Liver (tissue), 9 donors: ENCODE results near the gene MRRF. TPM values are rescaled to one million over a fixed set of nuclear protein-coding genes. Genes with fewer than 3 reads are reported as not detected.

ENCODE experiments used
- DNase-seq: peaks from one replicate; pipeline ENCODE4 v3.0.0-alpha.2; 2017; ENCODE audit warnings: low spot score
- H3K27ac ChIP-seq, 2 donors: one replicate each; pipeline ENCODE4 v1.7.0; 2013; ENCODE audit warnings: inconsistent platforms in 2 of 2, low read length in 2 of 2, control low read depth in 1 of 2, low read depth in 1 of 2, mild to moderate bottlenecking in 1 of 2
- H3K27me3 ChIP-seq, 4 donors: one replicate each; pipeline versions ENCODE4 v1.6.1 to v1.7.0; 2013; ENCODE audit warnings: low read length in 3 of 4, inconsistent platforms in 1 of 4, mild to moderate bottlenecking in 1 of 4, moderate library complexity in 1 of 4; ENCODE audit not compliant: control insufficient read depth in 4 of 4, insufficient read depth in 4 of 4
- H3K36me3 ChIP-seq, 4 donors: one replicate each; pipeline versions ENCODE4 v1.6.1 to v1.7.0; 2013; ENCODE audit warnings: low read length in 3 of 4, mild to moderate bottlenecking in 3 of 4, low read depth in 1 of 4, moderate library complexity in 1 of 4; ENCODE audit not compliant: control insufficient read depth in 4 of 4, insufficient read depth in 3 of 4
- H3K4me1 ChIP-seq, 4 donors: one replicate each; pipeline versions ENCODE4 v1.6.1 to v1.7.0; 2013; ENCODE audit warnings: low read length in 3 of 4, mild to moderate bottlenecking in 3 of 4, moderate library complexity in 1 of 4; ENCODE audit not compliant: control insufficient read depth in 4 of 4, insufficient read depth in 4 of 4
- H3K4me3 ChIP-seq, 3 donors: one replicate each; pipeline versions ENCODE4 v1.6.1 to v1.7.0; 2013; ENCODE audit warnings: low read length in 3 of 3, control low read depth in 1 of 3, low read depth in 1 of 3, mild to moderate bottlenecking in 1 of 3
- H3K9ac ChIP-seq, 2 donors: one replicate each; pipeline ENCODE4 v1.7.0; 2013; ENCODE audit warnings: low read length in 2 of 2, mild to moderate bottlenecking in 2 of 2, moderate library complexity in 2 of 2, control low read depth in 1 of 2, low read depth in 1 of 2
- H3K9me3 ChIP-seq, 4 donors: one replicate each; pipeline versions ENCODE4 v1.6.1 to v1.7.0; 2013; ENCODE audit warnings: low read length in 3 of 4; ENCODE audit not compliant: control insufficient read depth in 4 of 4
- CTCF ChIP-seq: fragments of 150-350 bp; IDR thresholded peaks from 2 replicates; pipeline ENCODE4 v1.5.1; 2017; ENCODE audit warnings: improper control_type of control experiment, low read depth, low read length; ENCODE audit not compliant: missing input control
- GABPA ChIP-seq, 2 donors: IDR thresholded peaks in 1 of 2; conservative IDR thresholded peaks in 1 of 2; 2 replicates each; pipeline ENCODE4 v1.6.1; 2016; ENCODE audit warnings: antibody characterized with exemption in 2 of 2, mild to moderate bottlenecking in 1 of 2, moderate library complexity in 1 of 2
- HNF4A ChIP-seq, 2 donors: conservative IDR thresholded peaks; 2 replicates each; pipeline ENCODE4 v1.6.1; 2016; ENCODE audit warnings: antibody characterized with exemption in 2 of 2, mild to moderate bottlenecking in 2 of 2
- NR2F2 ChIP-seq: IDR thresholded peaks from 2 replicates; pipeline ENCODE4 v1.6.1; 2016; ENCODE audit warnings: antibody characterized with exemption
- RXRA ChIP-seq, 2 donors: IDR thresholded peaks; 2 replicates each; pipeline ENCODE4 v1.6.1; 2017 to 2018; ENCODE audit warnings: antibody characterized with exemption in 2 of 2, mild to moderate bottlenecking in 1 of 2
- SP1 ChIP-seq: IDR thresholded peaks from 2 replicates; pipeline ENCODE4 v1.6.1; 2018; ENCODE audit warnings: antibody characterized with exemption, mild to moderate bottlenecking
- WGBS: extraction: QIAGEN DNeasy Blood & Tissue Kit; methylation state at CpG from one replicate; pipeline ENCODE4 v1.1.7; 2013; 5-methylcytosine and 5-hydroxymethylcytosine counted together
- polyA plus RNA-seq, 2 donors: library from polyadenylated mRNA; stranded (reverse) in 1 of 2; unstranded in 1 of 2; fragments of 200-250 nt in 1 of 2; fragments of >200 nt in 1 of 2; fragmentation: Nextera tagmentation in 1 of 2; extraction: Ambion mirVana in 1 of 2; gene quantifications; one replicate each; pipeline versions ENCODE4 v1.2.1 to v1.2.3, GENCODE V29; 2013 to 2015
- total RNA-seq, 2 donors: library from RNA; depleted of rRNA; stranded (reverse); fragments of >200 nt; gene quantifications; one replicate each; pipeline ENCODE4 v1.2.3, GENCODE V29; 2014
- TF ChIP-seq, protein P1 (sequence below): IDR thresholded peaks from 2 replicates; pipeline ENCODE4 v1.6.1; 2016; ENCODE audit warnings: antibody characterized with exemption
- TF ChIP-seq, protein P2 (sequence below): IDR thresholded peaks from 2 replicates; pipeline ENCODE4 v1.6.1; 2016; ENCODE audit warnings: antibody characterized with exemption, mild to moderate bottlenecking
- donor health status: healthy.
- donor health status: healthy.
- donor health status: healthy.
- donor health status: healthy.
- donor health status: healthy.

The MRRF gene
- total and polyA plus RNA-seq, 4 donors: 15.4 to 30.9 (median 22.3) TPM

DNA sequence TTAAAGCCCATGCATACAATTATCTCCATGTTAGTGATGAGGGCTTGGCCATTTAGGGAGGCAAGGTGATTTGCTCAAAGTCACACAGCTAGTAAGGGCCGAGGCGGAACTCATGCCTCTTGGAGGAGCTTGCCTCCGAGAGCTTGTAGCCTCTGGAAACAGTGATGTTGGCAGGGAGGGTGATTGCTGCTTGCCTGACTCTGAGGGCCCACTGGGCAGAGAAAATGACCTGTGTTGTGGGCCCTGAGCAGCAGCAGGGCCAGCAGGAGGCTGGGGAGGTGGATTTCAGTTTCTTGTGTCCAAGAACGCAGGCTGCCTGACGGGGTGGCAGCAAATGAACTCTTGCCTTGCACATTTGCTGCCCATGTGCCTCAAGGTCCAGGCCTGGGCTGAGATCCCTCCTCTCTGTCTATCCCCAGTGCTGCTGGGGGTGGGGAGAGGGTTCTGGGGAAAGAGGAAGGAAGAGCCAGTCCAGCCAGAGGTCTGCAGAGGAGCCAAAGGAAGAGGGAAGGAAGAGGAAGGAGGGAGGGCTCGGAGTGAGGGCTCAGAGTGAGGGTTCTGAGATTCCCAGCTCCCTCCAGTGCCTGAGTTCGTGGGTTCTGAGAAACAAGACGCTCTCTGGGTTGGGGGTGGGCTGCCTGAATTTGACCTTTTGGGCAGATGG is 90.0 kb downstream of the MRRF start:
- 81% methylated on average over 8 of the region's 8 CpGs for WGBS
- TF ChIP-seq, protein P1, sequence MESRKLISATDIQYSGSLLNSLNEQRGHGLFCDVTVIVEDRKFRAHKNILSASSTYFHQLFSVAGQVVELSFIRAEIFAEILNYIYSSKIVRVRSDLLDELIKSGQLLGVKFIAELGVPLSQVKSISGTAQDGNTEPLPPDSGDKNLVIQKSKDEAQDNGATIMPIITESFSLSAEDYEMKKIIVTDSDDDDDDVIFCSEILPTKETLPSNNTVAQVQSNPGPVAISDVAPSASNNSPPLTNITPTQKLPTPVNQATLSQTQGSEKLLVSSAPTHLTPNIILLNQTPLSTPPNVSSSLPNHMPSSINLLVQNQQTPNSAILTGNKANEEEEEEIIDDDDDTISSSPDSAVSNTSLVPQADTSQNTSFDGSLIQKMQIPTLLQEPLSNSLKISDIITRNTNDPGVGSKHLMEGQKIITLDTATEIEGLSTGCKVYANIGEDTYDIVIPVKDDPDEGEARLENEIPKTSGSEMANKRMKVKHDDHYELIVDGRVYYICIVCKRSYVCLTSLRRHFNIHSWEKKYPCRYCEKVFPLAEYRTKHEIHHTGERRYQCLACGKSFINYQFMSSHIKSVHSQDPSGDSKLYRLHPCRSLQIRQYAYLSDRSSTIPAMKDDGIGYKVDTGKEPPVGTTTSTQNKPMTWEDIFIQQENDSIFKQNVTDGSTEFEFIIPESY: no peak
- TF ChIP-seq RXRA (IDR thresholded peaks at IDR 0.05) (no peak), CTCF (no peak)
- Histone ChIP-seq H3K27me3 (no peaks in the 10 kb centered on the region), H3K27ac (no peak overlapping the region), H3K4me1 (no peaks in the 10 kb centered on the region), H3K36me3 (no peaks in the 10 kb centered on the region), H3K4me3 (no peak overlapping the region), H3K9ac (no peak overlapping the region), H3K9me3 (no peaks in the 10 kb centered on the region)
- no peak for DNase-seq

DNA sequence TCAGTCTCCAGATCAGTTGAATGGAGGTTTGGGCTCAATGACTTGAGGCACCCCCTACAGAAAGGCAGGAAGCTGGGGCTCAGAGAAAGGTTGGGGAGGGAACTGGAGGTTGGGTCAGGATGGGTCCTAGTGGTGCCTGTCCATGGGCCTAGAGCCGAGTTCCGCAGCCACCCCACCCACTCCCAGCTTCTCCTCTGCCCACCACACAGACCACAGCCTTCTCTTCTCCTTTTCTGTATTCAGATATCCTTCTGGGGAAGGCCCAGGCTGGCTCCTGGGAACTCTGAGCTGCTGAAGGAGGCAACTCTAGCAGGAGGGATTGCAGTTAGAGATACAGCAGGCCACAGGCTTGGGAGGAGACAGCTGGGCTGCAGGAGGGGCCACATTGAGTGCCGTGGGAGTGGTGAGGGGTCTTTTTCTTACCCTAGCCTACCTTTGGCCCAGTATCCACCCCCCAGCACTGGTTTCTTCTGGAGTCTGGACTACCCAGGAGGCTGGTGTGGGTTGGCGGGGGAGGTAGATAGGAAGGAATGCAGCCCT is 90.7 kb downstream of the MRRF start:
- no peaks in the 10 kb centered on the region for H3K36me3 ChIP-seq
- 83% methylated on average over 4 of the region's 4 CpGs for WGBS
- H3K4me1 ChIP-seq: no peaks in the 10 kb centered on the region
- no peak for DNase-seq
- TF ChIP-seq GABPA (IDR thresholded peaks at IDR 0.05 in 1 of 2, conservative IDR thresholded peaks at IDR 0.05 in 1 of 2) (no peak), HNF4A (conservative IDR thresholded peaks at IDR 0.05) (no peak), NR2F2 (no peak)
- no peak overlapping the region for H3K27ac ChIP-seq
- H3K27me3 ChIP-seq: no peaks in the 10 kb centered on the region
- no peak overlapping the region for H3K4me3 ChIP-seq
- no peak overlapping the region for H3K9ac ChIP-seq
- no peaks in the 10 kb centered on the region for H3K9me3 ChIP-seq

- Histone ChIP-seq H3K4me1 (no peaks in the 10 kb centered on the region), H3K36me3 (no peaks in the 10 kb centered on the region), H3K27me3 (no peaks in the 10 kb centered on the region), H3K9ac (no peak overlapping the region), H3K9me3 (no peaks in the 10 kb centered on the region), H3K4me3 (no peak overlapping the region), H3K27ac (no peak overlapping the region)
- DNase-seq: no peak
- no peak for TF ChIP-seq SP1
- TF ChIP-seq, protein P2, sequence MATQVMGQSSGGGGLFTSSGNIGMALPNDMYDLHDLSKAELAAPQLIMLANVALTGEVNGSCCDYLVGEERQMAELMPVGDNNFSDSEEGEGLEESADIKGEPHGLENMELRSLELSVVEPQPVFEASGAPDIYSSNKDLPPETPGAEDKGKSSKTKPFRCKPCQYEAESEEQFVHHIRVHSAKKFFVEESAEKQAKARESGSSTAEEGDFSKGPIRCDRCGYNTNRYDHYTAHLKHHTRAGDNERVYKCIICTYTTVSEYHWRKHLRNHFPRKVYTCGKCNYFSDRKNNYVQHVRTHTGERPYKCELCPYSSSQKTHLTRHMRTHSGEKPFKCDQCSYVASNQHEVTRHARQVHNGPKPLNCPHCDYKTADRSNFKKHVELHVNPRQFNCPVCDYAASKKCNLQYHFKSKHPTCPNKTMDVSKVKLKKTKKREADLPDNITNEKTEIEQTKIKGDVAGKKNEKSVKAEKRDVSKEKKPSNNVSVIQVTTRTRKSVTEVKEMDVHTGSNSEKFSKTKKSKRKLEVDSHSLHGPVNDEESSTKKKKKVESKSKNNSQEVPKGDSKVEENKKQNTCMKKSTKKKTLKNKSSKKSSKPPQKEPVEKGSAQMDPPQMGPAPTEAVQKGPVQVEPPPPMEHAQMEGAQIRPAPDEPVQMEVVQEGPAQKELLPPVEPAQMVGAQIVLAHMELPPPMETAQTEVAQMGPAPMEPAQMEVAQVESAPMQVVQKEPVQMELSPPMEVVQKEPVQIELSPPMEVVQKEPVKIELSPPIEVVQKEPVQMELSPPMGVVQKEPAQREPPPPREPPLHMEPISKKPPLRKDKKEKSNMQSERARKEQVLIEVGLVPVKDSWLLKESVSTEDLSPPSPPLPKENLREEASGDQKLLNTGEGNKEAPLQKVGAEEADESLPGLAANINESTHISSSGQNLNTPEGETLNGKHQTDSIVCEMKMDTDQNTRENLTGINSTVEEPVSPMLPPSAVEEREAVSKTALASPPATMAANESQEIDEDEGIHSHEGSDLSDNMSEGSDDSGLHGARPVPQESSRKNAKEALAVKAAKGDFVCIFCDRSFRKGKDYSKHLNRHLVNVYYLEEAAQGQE: no peak
- WGBS: 48% methylated on average over 2 of the region's 2 CpGs
Observed at GRCh38 chr9:122356627-122357026, 91.9 kb downstream of the MRRF start.
